Thymus (tissue), 11 donors: ENCODE data around the gene ZXDC. TPM values are rescaled to one million over a fixed set of nuclear protein-coding genes. Genes with fewer than 3 reads are reported as not detected.
A peak's percentile ranks its signal among the peaks of the same experiment; 100 is the strongest.

Experiments used
- DNase-seq, 9 donors: peaks; one replicate each; pipeline ENCODE4 v3.0.0-alpha.2; 2013; ENCODE audit warnings: low spot score in 9 of 9, low read depth in 6 of 9, missing footprints in 1 of 9
- H3K27ac ChIP-seq, 2 donors: one replicate each; pipeline ENCODE4 v1.5.1; 2013; ENCODE audit warnings: control low read depth in 1 of 2, low read depth in 1 of 2, low read length in 1 of 2, mild to moderate bottlenecking in 1 of 2, moderate library complexity in 1 of 2
- H3K27me3 ChIP-seq, 2 donors: one replicate each; pipeline ENCODE4 v1.5.1; 2013; ENCODE audit warnings: low read length in 1 of 2; ENCODE audit not compliant: control insufficient read depth in 2 of 2, insufficient read depth in 1 of 2
- H3K36me3 ChIP-seq, 2 donors: one replicate each; pipeline ENCODE4 v1.5.1; 2013; ENCODE audit warnings: low read length in 1 of 2, mild to moderate bottlenecking in 1 of 2, moderate library complexity in 1 of 2; ENCODE audit not compliant: control insufficient read depth in 2 of 2, insufficient read depth in 2 of 2
- H3K4me1 ChIP-seq, 2 donors: one replicate each; pipeline ENCODE4 v1.5.1; 2013; ENCODE audit warnings: low read length in 2 of 2; ENCODE audit not compliant: control insufficient read depth in 2 of 2, insufficient read depth in 2 of 2
- H3K4me3 ChIP-seq, 2 donors: one replicate each; pipeline ENCODE4 v1.5.1; 2013; ENCODE audit warnings: low read length in 2 of 2, control low read depth in 1 of 2, mild to moderate bottlenecking in 1 of 2
- H3K9me3 ChIP-seq, 2 donors: one replicate each; pipeline ENCODE4 v1.5.1; 2013; ENCODE audit warnings: low read length in 1 of 2, mild to moderate bottlenecking in 1 of 2; ENCODE audit not compliant: control insufficient read depth in 2 of 2, insufficient read depth in 1 of 2
- WGBS: extraction: QIAGEN DNeasy Blood & Tissue Kit; methylation state at CpG from one replicate; pipeline ENCODE4 v1.1.7; 2013; 5-methylcytosine and 5-hydroxymethylcytosine counted together
- polyA plus RNA-seq: library from polyadenylated mRNA; stranded (reverse); fragments of 200-250 nt; gene quantifications from one replicate; pipeline ENCODE4 v1.2.3, GENCODE V29; 2013
- total RNA-seq: library from RNA; stranded (reverse); fragments of 120-200 nt; gene quantifications from one replicate; pipeline ENCODE4 v1.2.4, GENCODE V29; 2013
- donor health status: healthy.

The ZXDC gene
- total and polyA plus RNA-seq, 2 donors = 15.6 to 17.3 TPM

GRCh38 chr3:126501736-126502135 lies 26.0 kb upstream of the ZXDC start:
- no peak overlapping the region for H3K27ac ChIP-seq
- no peak for DNase-seq
- no peak overlapping the region for H3K4me3 ChIP-seq
- no peaks in the 10 kb centered on the region for H3K36me3 ChIP-seq
- 92% methylated on average over 7 of the region's 7 CpGs for WGBS
- peaks cover 26 to 35% of the 10 kb centered on the region in 2 donors for H3K4me1 ChIP-seq
- H3K27me3 ChIP-seq = no peaks in the 10 kb centered on the region
- peaks cover 0 to 6% of the 10 kb centered on the region in 2 donors for H3K9me3 ChIP-seq

GRCh38 chr3:126501054-126501453 lies 25.4 kb upstream of the ZXDC start:
- Histone ChIP-seq H3K36me3 (no peaks in the 10 kb centered on the region), H3K4me3 (no peak overlapping the region), H3K27me3 (no peaks in the 10 kb centered on the region), H3K4me1 (peaks cover 26 to 42% of the 10 kb centered on the region in 2 donors), H3K27ac (no peak overlapping the region), H3K9me3 (peaks cover 0 to 6% of the 10 kb centered on the region in 2 donors)
- no peak for DNase-seq
- WGBS = 86% methylated on average over 5 of the region's 5 CpGs

GRCh38 chr3:126500016-126500415 lies 24.3 kb upstream of the ZXDC start:
- Histone ChIP-seq H3K4me1 (peaks cover 29 to 52% of the 10 kb centered on the region in 2 donors), H3K36me3 (no peaks in the 10 kb centered on the region), H3K27me3 (no peaks in the 10 kb centered on the region), H3K4me3 (no peak overlapping the region), H3K27ac (no peak overlapping the region), H3K9me3 (peaks cover 0 to 6% of the 10 kb centered on the region in 2 donors)
- WGBS = 97% methylated on average over 7 of the region's 7 CpGs
- DNase-seq = no peak

GRCh38 chr3:126499401-126499800 lies 23.7 kb upstream of the ZXDC start:
- Histone ChIP-seq H3K4me3 (no peak overlapping the region), H3K27ac (peak overlapping the region in 1 of 2 donors; percentile 89), H3K9me3 (peaks cover 0 to 6% of the 10 kb centered on the region in 2 donors), H3K27me3 (no peaks in the 10 kb centered on the region), H3K36me3 (no peaks in the 10 kb centered on the region), H3K4me1 (peaks cover 33 to 58% of the 10 kb centered on the region in 2 donors)
- no peak for DNase-seq
- WGBS = 96% methylated on average over 9 of the region's 9 CpGs

- H3K4me3 ChIP-seq = no peak overlapping the region
- WGBS = 55% methylated on average over 10 of the region's 10 CpGs
Measured at GRCh38 chr3:126498929-126499328, 23.2 kb upstream of the ZXDC start.

GRCh38 chr3:126498461-126498860 lies 22.8 kb upstream of the ZXDC start:
- H3K36me3 ChIP-seq = no peaks in the 10 kb centered on the region
- H3K27me3 ChIP-seq = no peaks in the 10 kb centered on the region
- peaks cover 36 to 67% of the 10 kb centered on the region in 2 donors for H3K4me1 ChIP-seq
- peak in 2 of 9 donors; percentile 44 to 57 for DNase-seq
- WGBS = 77% methylated on average over 4 of the region's 4 CpGs
- peaks cover 0 to 6% of the 10 kb centered on the region in 2 donors for H3K9me3 ChIP-seq
- no peak overlapping the region for H3K4me3 ChIP-seq
- peak overlapping the region in 1 of 2 donors; percentile 89 for H3K27ac ChIP-seq

More at GRCh38 chr3:126498929-126499328, 23.2 kb upstream of the ZXDC start:
- DNase-seq = peak in 3 of 9 donors; percentile 53 to 80 (median 62)
- Histone ChIP-seq H3K4me1 (peaks cover 36 to 63% of the 10 kb centered on the region in 2 donors), H3K36me3 (no peaks in the 10 kb centered on the region), H3K27me3 (no peaks in the 10 kb centered on the region), H3K9me3 (peaks cover 0 to 6% of the 10 kb centered on the region in 2 donors), H3K27ac (peak overlapping the region in 1 of 2 donors; percentile 89)

GRCh38 chr3:126497956-126498355 lies 22.3 kb upstream of the ZXDC start:
- Histone ChIP-seq H3K4me1 (peaks cover 36 to 72% of the 10 kb centered on the region in 2 donors), H3K27ac (peak overlapping the region in 1 of 2 donors; percentile 89), H3K9me3 (peaks cover 0 to 6% of the 10 kb centered on the region in 2 donors), H3K36me3 (no peaks in the 10 kb centered on the region), H3K4me3 (no peak overlapping the region), H3K27me3 (no peaks in the 10 kb centered on the region)
- WGBS = 95% methylated on average over 6 of the region's 6 CpGs
- DNase-seq = peak in 3 of 9 donors; percentile 36 to 63 (median 49)

- no peaks in the 10 kb centered on the region for H3K27me3 ChIP-seq
- DNase-seq = peak in 3 of 9 donors; percentile 49 to 77 (median 59)
- H3K9me3 ChIP-seq = peaks cover 0 to 11% of the 10 kb centered on the region in 2 donors
- no peak overlapping the region for H3K4me3 ChIP-seq
- H3K36me3 ChIP-seq = no peaks in the 10 kb centered on the region
- 73% methylated on average over 21 of the region's 21 CpGs for WGBS
- peak overlapping the region; percentile 56 to 89 for H3K27ac ChIP-seq
- peaks cover 36 to 80% of the 10 kb centered on the region in 2 donors for H3K4me1 ChIP-seq
Measured at GRCh38 chr3:126496894-126497850, 21.5 kb upstream of the ZXDC start.

- Histone ChIP-seq H3K9me3 (peaks cover 0 to 11% of the 10 kb centered on the region in 2 donors), H3K36me3 (no peaks in the 10 kb centered on the region), H3K27ac (no peak overlapping the region), H3K4me1 (peaks cover 36 to 94% of the 10 kb centered on the region in 2 donors), H3K27me3 (no peaks in the 10 kb centered on the region), H3K4me3 (no peak overlapping the region)
- no peak for DNase-seq
- WGBS = 98% methylated on average over 8 of the region's 8 CpGs
Measured at GRCh38 chr3:126495786-126496185, 20.1 kb upstream of the ZXDC start.
